HG02678 (cell line): ENCODE measurements around the gene REN.

Experiments
- ATAC-seq: cut with Tn5 transposase; IDR thresholded peaks from one replicate; pipeline ENCODE4 v1.9.1; 2021; ENCODE audit warnings: mild to moderate bottlenecking, moderate library complexity; ENCODE audit not compliant: unreplicated experiment

Gene REN

DNA sequence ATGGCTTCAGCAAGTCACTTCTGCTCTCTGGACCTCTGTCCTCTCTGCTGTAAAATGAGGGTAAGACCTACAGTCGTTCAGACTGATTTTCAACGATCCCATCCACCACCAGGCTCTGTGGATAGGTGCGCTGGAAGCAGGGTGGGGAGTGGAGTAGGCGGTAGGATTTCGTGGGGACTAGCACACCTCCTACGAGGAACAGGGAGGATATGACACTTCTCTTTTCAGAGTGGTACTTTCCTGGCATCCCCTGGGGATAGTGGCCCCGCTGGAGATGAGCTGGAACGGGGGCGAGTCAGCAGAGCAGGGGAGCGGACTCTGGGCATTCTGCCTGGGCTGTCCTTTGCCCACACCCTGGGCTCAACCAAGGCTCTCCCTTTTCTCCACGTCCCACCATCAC is 32.0 kb downstream of the REN start:
- no peak for ATAC-seq

- ATAC-seq: no peak
Measured at GRCh38 chr1:204132718-204133117, 33.4 kb downstream of the REN start.

DNA sequence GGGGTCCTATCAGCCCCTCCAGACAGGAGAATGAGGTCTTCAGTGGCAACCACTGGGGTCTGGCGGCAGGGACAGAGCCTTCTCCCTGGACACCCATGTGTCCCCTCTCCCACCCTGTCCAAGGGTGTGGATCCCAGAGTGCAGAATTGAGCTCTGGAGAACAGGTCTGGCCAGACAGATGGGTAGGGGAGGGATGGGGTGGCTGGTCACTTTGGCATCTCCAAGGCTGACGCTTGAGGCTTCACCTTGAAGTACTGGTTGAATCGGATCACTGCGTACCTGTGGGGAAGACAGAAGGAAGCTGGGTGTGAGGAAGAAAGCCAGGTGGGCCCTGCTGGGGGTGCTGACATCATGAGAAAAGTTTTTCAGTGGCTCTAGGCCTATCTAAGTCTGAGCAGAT is 34.2 kb downstream of the REN start:
- ATAC-seq: no peak

- ATAC-seq: no peak
Measured at GRCh38 chr1:204130981-204131892, 34.9 kb downstream of the REN start.

GRCh38 chr1:204130178-204130577 is 36.0 kb downstream of the REN start:
- no peak for ATAC-seq

GRCh38 chr1:204128964-204129896 is 36.9 kb downstream of the REN start:
- ATAC-seq: peak; percentile 61

DNA sequence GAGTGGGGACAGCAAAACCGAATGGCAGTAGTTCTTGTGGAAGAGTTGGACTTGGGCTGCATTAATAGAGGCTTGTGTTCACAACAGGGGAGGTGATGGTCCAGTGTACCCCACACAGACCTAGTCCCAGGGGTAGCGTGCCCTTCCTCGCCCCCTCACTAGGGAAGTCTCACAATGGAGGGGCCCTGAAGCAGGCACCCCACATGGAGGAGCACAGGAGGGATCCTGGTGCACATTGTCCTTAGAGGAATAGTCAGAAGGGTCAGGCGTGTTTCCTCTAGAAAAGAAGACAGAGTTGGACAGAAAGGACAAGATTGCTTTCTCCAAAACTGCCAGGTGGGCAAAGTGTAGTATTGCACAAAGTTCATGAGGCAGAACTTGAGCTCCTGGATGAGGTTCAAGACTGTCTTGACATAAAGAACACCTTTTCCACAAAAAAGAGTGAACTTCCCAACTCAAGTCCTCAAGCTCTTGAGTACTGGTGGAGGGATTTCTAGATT is 37.6 kb downstream of the REN start:
- no peak for ATAC-seq

- ATAC-seq: no peak
Measured at GRCh38 chr1:204127597-204128242, 38.4 kb downstream of the REN start.

DNA sequence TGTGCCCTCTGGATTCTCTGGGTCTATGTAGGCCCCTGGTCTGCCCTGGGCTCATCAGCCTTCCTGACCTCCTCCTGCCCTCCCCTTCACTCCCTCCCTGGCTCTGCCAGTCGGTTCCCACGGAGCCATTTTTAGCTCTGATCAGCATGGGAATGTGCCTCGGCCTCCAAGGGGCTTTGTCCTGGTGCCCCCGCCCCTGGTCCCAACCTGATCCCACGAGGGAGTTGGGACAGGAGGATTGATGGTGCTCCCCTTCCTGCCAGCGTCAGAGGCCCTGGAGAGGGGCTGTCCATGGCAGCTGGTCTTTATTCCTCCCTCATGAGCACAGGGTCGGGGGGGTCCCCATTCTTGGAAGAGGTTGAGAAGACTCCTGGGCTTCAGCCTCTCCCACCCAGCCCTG is 39.2 kb downstream of the REN start:
- no peak for ATAC-seq

DNA sequence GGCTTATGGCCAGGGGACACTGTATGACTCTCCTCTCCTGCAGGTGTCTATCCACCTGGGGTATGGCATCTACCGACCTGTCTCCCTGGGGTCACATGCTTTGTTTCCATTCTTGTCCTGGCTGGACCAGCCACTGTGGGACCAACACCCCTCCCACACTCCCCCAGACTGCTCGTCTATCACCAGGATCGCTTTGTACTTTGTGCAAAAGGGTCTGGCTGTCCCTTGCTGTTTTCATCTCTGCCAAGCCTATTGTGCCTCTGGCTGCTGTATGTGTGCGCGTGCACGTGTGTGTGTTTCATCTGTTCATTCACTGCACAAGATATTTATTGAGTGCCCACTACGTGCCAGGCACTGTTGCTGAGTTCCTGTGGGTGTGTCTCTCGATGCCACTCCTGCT is 39.8 kb downstream of the REN start:
- no peak for ATAC-seq

- no peak for ATAC-seq
Measured at GRCh38 chr1:204125759-204126351, 40.3 kb downstream of the REN start.

GRCh38 chr1:204124639-204125038 is 41.5 kb downstream of the REN start:
- no peak for ATAC-seq

DNA sequence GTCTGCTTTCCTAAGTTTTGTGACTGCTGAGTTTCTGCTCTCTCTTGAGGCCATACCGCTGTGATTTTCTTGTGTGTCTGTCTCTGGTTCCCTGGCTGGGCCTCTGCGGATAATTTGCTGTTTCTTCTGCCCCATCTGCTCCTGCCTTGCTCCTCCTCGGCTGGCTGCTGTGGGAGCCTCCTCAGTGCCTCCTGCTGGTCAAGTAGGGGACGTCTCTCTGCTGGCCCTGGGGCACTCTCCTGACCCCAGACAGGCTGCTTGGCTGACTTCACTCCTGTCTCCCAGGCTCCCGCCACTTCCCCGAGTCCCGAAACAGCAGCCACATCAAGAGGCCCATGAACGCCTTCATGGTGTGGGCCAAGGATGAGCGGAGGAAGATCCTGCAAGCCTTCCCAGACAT is 42.8 kb downstream of the REN start:
- no peak for ATAC-seq

GRCh38 chr1:204121840-204122555 is 44.1 kb downstream of the REN start:
- ATAC-seq: no peak

DNA sequence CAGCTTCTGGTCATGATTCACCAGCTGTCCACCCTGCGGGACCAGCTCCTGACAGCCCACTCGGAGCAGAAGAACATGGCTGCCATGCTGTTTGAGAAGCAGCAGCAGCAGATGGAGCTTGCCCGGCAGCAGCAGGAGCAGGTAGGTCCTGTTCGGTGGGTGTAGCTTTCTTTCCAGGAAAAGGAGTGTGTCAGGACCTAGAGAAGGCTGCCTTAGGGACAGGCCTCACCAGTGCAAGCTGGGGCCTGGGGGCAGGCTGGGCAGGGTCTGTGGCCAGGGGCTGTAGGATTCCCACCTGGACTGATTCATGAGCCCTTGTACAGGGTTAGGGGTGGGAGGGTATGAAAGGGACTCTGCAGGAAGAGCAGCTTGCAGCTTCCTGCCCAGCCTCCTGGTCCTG is 49.6 kb downstream of the REN start:
- no peak for ATAC-seq

- ATAC-seq: no peak
Measured at GRCh38 chr1:204115116-204115515, 51.0 kb downstream of the REN start.

DNA sequence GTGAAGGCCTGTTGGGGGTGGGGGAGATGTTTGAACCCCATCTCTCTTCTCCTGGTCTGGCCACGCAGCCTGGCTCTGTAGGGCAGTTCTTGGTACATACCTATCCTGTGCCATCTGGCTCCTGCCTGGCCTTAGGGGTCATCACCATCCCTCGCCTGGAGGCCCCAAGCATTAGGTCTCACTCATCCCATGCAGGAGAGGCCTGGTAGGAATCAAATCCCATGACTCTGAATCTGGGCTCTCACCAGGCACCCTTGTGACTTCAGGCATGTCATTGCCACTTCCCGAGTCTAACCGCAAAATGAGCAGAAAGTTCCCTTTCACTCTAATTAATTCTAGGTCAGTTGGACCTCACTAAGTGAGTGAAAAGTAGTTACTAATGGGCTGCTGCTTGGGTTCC is 51.5 kb downstream of the REN start:
- ATAC-seq: no peak

- no peak for ATAC-seq
Measured at GRCh38 chr1:204113896-204114295, 52.2 kb downstream of the REN start.

DNA sequence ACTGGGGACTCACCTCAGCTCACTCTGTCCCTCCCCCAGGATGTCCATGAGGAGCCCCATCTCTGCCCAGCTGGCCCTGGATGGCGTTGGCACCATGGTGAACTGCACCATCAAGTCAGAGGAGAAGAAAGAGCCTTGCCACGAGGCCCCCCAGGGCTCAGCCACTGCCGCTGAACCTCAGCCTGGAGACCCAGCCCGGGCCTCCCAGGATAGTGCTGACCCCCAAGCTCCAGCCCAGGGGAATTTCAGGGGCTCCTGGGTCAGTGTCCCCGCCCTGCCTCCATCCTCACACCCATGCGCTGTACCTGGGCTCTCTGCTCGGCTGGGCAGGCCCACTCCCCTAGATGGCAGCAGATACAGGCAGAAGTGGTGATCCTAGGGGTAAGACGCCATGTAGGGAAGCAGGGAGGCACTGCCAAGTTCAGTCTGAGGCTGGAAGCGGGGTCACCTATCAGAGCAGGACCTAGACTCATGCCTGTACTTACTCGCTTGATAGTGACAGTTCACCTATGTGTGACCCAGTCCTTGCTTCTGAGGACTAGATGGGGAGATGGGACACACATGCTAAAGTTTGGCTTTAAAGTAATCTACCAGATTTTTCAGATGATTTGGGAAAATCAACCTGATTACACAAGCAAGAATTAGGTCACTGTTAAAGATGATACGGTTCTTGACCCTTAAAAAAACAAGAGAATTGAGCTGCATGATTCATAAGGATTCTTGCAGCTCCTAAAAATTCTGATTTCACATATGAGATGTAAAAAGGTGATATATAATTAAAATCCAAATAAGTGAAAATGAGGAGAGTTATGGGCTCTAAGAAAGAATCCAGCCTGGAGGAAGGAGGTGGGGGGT is 53.0 kb downstream of the REN start:
- no peak for ATAC-seq
